ENCODE measurements around the gene LDB3.

The LDB3 gene

GRCh38 chr10:86685893-86686632 lies 17.8 kb downstream of the LDB3 start:
- DNase-seq (ENCODE audit: low read depth) = no peak

- DNase-seq (ENCODE audit: low read depth) = no peak
Observed at GRCh38 chr10:86686972-86687371, 18.7 kb downstream of the LDB3 start.

- no peak for DNase-seq (ENCODE audit: low read depth)
Observed at GRCh38 chr10:86687750-86688149, 19.4 kb downstream of the LDB3 start.

- DNase-seq (ENCODE audit: low read depth) = peak; percentile 5
Observed at GRCh38 chr10:86688398-86688921, 20.1 kb downstream of the LDB3 start.

GRCh38 chr10:86689146-86689545 lies 20.8 kb downstream of the LDB3 start:
- no peak for DNase-seq (ENCODE audit: low read depth)

GRCh38 chr10:86690231-86690630 lies 21.9 kb downstream of the LDB3 start:
- DNase-seq (ENCODE audit: low read depth) = no peak

- no peak for DNase-seq (ENCODE audit: low read depth)
Observed at GRCh38 chr10:86690657-86691084, 22.4 kb downstream of the LDB3 start.

GRCh38 chr10:86691333-86692022 lies 23.2 kb downstream of the LDB3 start:
- no peak for DNase-seq (ENCODE audit: low read depth)

GRCh38 chr10:86692023-86692514 lies 23.8 kb downstream of the LDB3 start:
- no peak for DNase-seq (ENCODE audit: low read depth)

- no peak for DNase-seq (ENCODE audit: low read depth)
Observed at GRCh38 chr10:86692664-86693063, 24.4 kb downstream of the LDB3 start.

- no peak for DNase-seq (ENCODE audit: low read depth)
Observed at GRCh38 chr10:86693275-86693674, 25.0 kb downstream of the LDB3 start.

- DNase-seq (ENCODE audit: low read depth) = peak; percentile 16
Observed at GRCh38 chr10:86693721-86694369, 25.5 kb downstream of the LDB3 start.

GRCh38 chr10:86698207-86698940 lies 30.1 kb downstream of the LDB3 start:
- no peak for DNase-seq (ENCODE audit: low read depth)

- no peak for DNase-seq (ENCODE audit: low read depth)
Observed at GRCh38 chr10:86699125-86699524, 30.8 kb downstream of the LDB3 start.

GRCh38 chr10:86699541-86699940 lies 31.2 kb downstream of the LDB3 start:
- DNase-seq (ENCODE audit: low read depth) = no peak

- no peak for DNase-seq (ENCODE audit: low read depth)
Observed at GRCh38 chr10:86699991-86700840, 31.9 kb downstream of the LDB3 start.

- DNase-seq (ENCODE audit: low read depth) = no peak
Observed at GRCh38 chr10:86700851-86701617, 32.7 kb downstream of the LDB3 start.

- DNase-seq (ENCODE audit: low read depth) = no peak
Observed at GRCh38 chr10:86703176-86703575, 34.9 kb downstream of the LDB3 start.

- DNase-seq (ENCODE audit: low read depth) = no peak
Observed at GRCh38 chr10:86705139-86705538, 36.8 kb downstream of the LDB3 start.

GRCh38 chr10:86705905-86706304 lies 37.6 kb downstream of the LDB3 start:
- DNase-seq (ENCODE audit: low read depth) = no peak

Measured in stimulated activated CD8-positive, alpha-beta memory T cell treated with anti-CD3 and anti-CD28 coated beads, Interleukin-15, amount 100 ng/mL, for 1 hour (primary cell).